PC-3 (cell line): ENCODE measurements around the gene UMODL1. TPM values are rescaled to one million over a fixed set of nuclear protein-coding genes. Genes with fewer than 3 reads are reported as not detected.

Experiments
- ATAC-seq: fragments of 200-7000 bp; cut with Tn5 transposase; 2 replicates; pipeline ENCODE4 v1.9.1; 2020; ENCODE audit warnings: mild to moderate bottlenecking, moderate library complexity
- BruUV-seq: library from RNA; stranded (reverse); fragments of 400-500 nt; replicated peaks from 2 replicates; lab custom pipeline; 2021; lab: Mats Ljungman, UMichigan
- CTCF ChIA-PET: fragments of 300-600 bp; sonication (Branson Sonifier 250); formaldehyde crosslinking; loops from one replicate; lab custom pipeline; 2022; ENCODE audit warnings: antibody characterized with exemption; lab: Charles Lee
- POLR2A ChIA-PET: fragments of 300-600 bp; sonication (Branson Sonifier 250); formaldehyde crosslinking; loops from one replicate; lab custom pipeline; 2022; ENCODE audit warnings: antibody characterized with exemption; ENCODE audit not compliant: unreplicated experiment; lab: Charles Lee
- DNase-seq: peaks from one replicate; pipeline ENCODE4 v3.0.0-alpha.2; 2015
- H2AFZ ChIP-seq: fragments of 300-600 bp; sonication (generic); 2 replicates; pipeline ENCODE4 v1.6.0; 2016; ENCODE audit warnings: antibody characterized with exemption, low read length
- H3F3A ChIP-seq: fragments of 300-600 bp; sonication (generic); one replicate; pipeline ENCODE4 v1.6.0; 2017; ENCODE audit warnings: antibody characterized with exemption, low read length, control low read depth, mild to moderate bottlenecking; ENCODE audit not compliant: unreplicated experiment
- H3K27ac ChIP-seq: fragments of 300-600 bp; sonication (generic); 2 replicates; pipeline ENCODE4 v1.5.1; 2016; ENCODE audit warnings: mild to moderate bottlenecking, low read length
- H3K27me3 ChIP-seq: fragments of 300-600 bp; sonication (generic); 2 replicates; pipeline ENCODE4 v1.6.1; 2016; ENCODE audit warnings: low read length, mixed read lengths
- H3K36me3 ChIP-seq: fragments of 300-600 bp; sonication (generic); 2 replicates; pipeline ENCODE4 v1.6.1; 2016; ENCODE audit warnings: low read depth, mixed run types, low read length, mixed read lengths
- H3K4me1 ChIP-seq: fragments of 300-600 bp; sonication (generic); 2 replicates; pipeline ENCODE4 v1.5.1; 2016; ENCODE audit warnings: low read length; ENCODE audit not compliant: insufficient read depth
- H3K4me2 ChIP-seq: fragments of 300-600 bp; sonication (generic); 2 replicates; pipeline ENCODE4 v1.6.0; 2016; ENCODE audit warnings: low read length
- H3K4me3 ChIP-seq: fragments of 300-600 bp; sonication (generic); 2 replicates; pipeline ENCODE4 v1.5.1; 2016; ENCODE audit warnings: mild to moderate bottlenecking, low read length, mixed read lengths
- H3K79me2 ChIP-seq: fragments of 300-600 bp; sonication (generic); 2 replicates; pipeline ENCODE4 v1.6.1; 2017; ENCODE audit warnings: low read length, mixed read lengths
- H3K9ac ChIP-seq: fragments of 300-600 bp; sonication (generic); 2 replicates; pipeline ENCODE4 v1.6.0; 2016; ENCODE audit warnings: mild to moderate bottlenecking, low read length
- H3K9me2 ChIP-seq: fragments of 300-600 bp; sonication (generic); replicated peaks from 2 replicates; pipeline ENCODE4 v1.6.1; 2016; ENCODE audit warnings: mixed run types, low read length, mixed read lengths
- H3K9me3 ChIP-seq: fragments of 300-600 bp; sonication (generic); 2 replicates; pipeline ENCODE4 v1.6.1; 2016; ENCODE audit warnings: low read length, mixed read lengths
- H4K20me1 ChIP-seq: fragments of 300-600 bp; sonication (generic); 2 replicates; pipeline ENCODE4 v1.6.1; 2016; ENCODE audit warnings: low read length, mixed read lengths
- CTCF ChIP-seq: fragments of 300-600 bp; sonication (generic); conservative IDR thresholded peaks from 2 replicates; pipeline ENCODE4 v1.5.1; 2017; ENCODE audit warnings: antibody characterized with exemption, low read depth, mild to moderate bottlenecking, low read length
- EZH2 ChIP-seq: fragments of 300-600 bp; sonication (generic); IDR thresholded peaks from one replicate; pipeline ENCODE4 v1.6.1; 2017; ENCODE audit warnings: antibody characterized with exemption, mild to moderate bottlenecking, low read length; ENCODE audit not compliant: unreplicated experiment
- EZH2phosphoT487 ChIP-seq: fragments of 300-600 bp; sonication (generic); IDR thresholded peaks from 2 replicates; pipeline ENCODE4 v1.6.1; 2018; ENCODE audit warnings: mild to moderate bottlenecking, antibody characterized with exemption, low read length, borderline replicate concordance
- intact Hi-C: fragments of 100-400 bp; cut with micrococcal nuclease; formaldehyde crosslinking; loops from 2 replicates; pipeline ENCODE4 v1.9.0; 2023
- total RNA-seq: library from RNA; depleted of rRNA; stranded (reverse); fragments of >200 nt; gene quantifications from 2 replicates; pipeline ENCODE4 v1.2.3, GENCODE V29; 2014

UMODL1 gene
- total RNA-seq, 1 experiment from 2014 or later: not detected

DNA sequence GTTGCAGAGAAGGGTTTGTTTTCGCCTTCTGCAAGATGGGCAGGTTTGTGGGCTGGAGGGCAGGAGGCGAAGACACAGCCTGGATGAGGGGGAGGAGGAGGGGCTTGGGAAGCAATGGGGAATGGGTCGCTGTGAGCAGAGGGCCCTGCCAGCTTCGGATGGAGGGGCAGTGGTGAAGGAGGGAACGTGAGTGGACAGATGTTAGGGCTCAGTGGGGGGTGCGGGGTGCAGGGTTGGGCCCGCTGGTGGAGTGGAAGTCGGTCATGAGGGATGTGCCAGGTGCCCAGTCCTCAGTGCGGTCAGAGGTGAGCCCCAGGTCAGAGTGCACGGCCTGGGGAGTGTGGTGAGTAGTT, 92.4 kb downstream of the UMODL1 start:
- POLR2A ChIA-PET: no interaction called here
- no peak overlapping the region for H3K4me3 ChIP-seq
- no peaks in the 10 kb centered on the region for H3K27me3 ChIP-seq
- H3F3A ChIP-seq: no peaks in the 10 kb centered on the region
- intact Hi-C loops: no loop called here
- H3K4me2 ChIP-seq: no peak overlapping the region
- 0 out of 2 replicates have a peak, but pooled peaks cover 1% of the 10 kb centered on the region for H3K4me1 ChIP-seq
- H3K36me3 ChIP-seq: no peaks in the 10 kb centered on the region
- H3K9me3 ChIP-seq: no peaks in the 10 kb centered on the region
- H4K20me1 ChIP-seq: no peaks in the 10 kb centered on the region
- ATAC-seq (no peak), DNase-seq (no peak)
- H2AFZ ChIP-seq: no peak overlapping the region
- no peaks in the 10 kb centered on the region for H3K79me2 ChIP-seq
- TF ChIP-seq EZH2phosphoT487: no peak
- TF ChIP-seq EZH2: no peak
- TF ChIP-seq CTCF: no peak
- H3K9ac ChIP-seq: no peak overlapping the region
- CTCF ChIA-PET: no interaction called here
- no TSS peak for BruUV-seq
- H3K9me2 ChIP-seq: no peaks in the 10 kb centered on the region
- H3K27ac ChIP-seq: no peak overlapping the region

DNA sequence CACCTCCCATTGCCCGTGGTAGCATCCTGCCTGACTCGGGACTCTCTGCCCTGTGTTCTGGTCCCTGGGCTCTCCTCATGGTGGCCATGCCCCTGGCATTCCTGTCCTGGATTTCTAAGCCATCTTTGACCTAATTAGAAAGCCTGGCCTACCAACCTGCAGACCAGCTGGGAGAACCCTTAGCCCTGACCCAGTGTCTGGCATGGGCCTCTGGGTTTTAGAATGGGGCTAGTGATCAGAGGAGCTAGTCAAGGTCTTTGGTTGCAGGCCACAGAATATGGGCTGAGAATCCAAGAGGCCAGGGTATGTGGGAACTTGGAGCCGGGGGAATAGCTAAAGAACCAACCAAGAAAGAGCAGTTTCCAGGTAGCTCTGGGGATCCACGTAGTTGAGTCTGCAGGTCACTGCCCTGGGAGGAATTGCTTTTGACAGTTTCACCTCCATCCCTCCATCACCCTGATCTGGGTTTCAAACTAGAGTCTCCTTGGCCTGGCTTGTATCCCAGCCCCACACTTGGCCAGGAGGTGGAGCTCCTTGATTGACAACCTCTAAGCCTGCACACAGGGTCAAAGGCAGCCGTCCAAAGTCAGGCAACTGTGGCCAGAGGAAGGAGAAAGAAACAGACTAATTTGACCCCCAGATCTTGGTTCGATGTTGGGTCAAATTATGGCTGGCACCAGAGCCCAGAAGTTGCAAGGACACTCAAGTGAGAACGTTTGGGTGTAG, 93.1 kb downstream of the UMODL1 start:
- Histone ChIP-seq H3K27me3 (no peaks in the 10 kb centered on the region), H3K4me3 (no peak overlapping the region), H3K27ac (no peak overlapping the region), H3F3A (no peaks in the 10 kb centered on the region), H3K4me2 (no peak overlapping the region), H4K20me1 (no peaks in the 10 kb centered on the region), H3K4me1 (0 out of 2 replicates have a peak, but pooled peaks cover 3% of the 10 kb centered on the region), H3K9ac (no peak overlapping the region), H3K9me3 (no peaks in the 10 kb centered on the region), H2AFZ (no peak overlapping the region), H3K9me2 (no peaks in the 10 kb centered on the region), H3K79me2 (no peaks in the 10 kb centered on the region), H3K36me3 (no peaks in the 10 kb centered on the region)
- intact Hi-C loops: loop anchor here (1.0 to 2.0 kb wide), 2 partner anchors 65 to 94 kb away; no protein-coding TSS in a partner anchor
- TF ChIP-seq EZH2phosphoT487 (no peak), CTCF (peak; percentile 75), EZH2 (no peak)
- BruUV-seq: no TSS peak
- DNase-seq (peak; percentile 44), ATAC-seq (peak; percentile 79)
- ChIA-PET CTCF (no interaction called here), POLR2A (no interaction called here)

DNA sequence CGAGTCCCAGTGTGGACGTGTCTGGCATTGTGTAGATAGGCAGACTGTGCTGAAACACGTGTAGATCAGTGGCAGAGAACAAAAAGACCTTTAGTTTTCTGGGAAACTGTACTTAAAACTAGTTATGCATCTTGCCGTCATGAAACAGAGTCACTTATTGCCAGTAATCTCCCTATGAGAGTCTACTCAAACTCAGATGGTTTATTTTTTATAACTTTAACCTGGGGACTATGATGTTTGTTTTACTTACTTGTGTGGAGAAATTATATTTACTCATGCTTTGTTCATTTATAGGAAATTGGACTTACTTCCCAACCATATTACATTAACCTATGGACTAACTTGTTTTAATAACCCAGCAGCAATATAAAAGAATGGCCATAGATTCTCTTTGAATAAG, 93.7 kb downstream of the UMODL1 start:
- CTCF ChIA-PET: no interaction called here
- no peak overlapping the region for H3K4me2 ChIP-seq
- no peaks in the 10 kb centered on the region for H3K9me3 ChIP-seq
- H3K36me3 ChIP-seq: no peaks in the 10 kb centered on the region
- H2AFZ ChIP-seq: no peak overlapping the region
- POLR2A ChIA-PET: no interaction called here
- no peak overlapping the region for H3K27ac ChIP-seq
- no peak for DNase-seq
- H3K9ac ChIP-seq: no peak overlapping the region
- TF ChIP-seq EZH2phosphoT487: no peak
- TF ChIP-seq EZH2: no peak
- no peak for TF ChIP-seq CTCF
- peak; percentile 35 for ATAC-seq
- H3K9me2 ChIP-seq: no peaks in the 10 kb centered on the region
- no peaks in the 10 kb centered on the region for H4K20me1 ChIP-seq
- intact Hi-C loops: loop anchor here (1.0 to 2.0 kb wide), 2 partner anchors 64 to 93 kb away; no protein-coding TSS in a partner anchor
- H3K4me1 ChIP-seq: 0 out of 2 replicates have a peak, but pooled peaks cover 3% of the 10 kb centered on the region
- H3K27me3 ChIP-seq: no peaks in the 10 kb centered on the region
- no TSS peak for BruUV-seq
- H3K4me3 ChIP-seq: no peak overlapping the region
- H3F3A ChIP-seq: no peaks in the 10 kb centered on the region
- no peaks in the 10 kb centered on the region for H3K79me2 ChIP-seq
